CD4-positive, alpha-beta T cell treated with Interleukin-6 for 4 hours (primary cell): Measurements from ENCODE around the gene S100PBP.
"Not testable (repeated sequence)": the region's sequence is repeated elsewhere in the genome, so short reads cannot be mapped to it uniquely, and the experiment has no call there.

Source experiments
- DNase-seq: peaks from one replicate; pipeline ENCODE4 v3.0.0-alpha.2; 2020; ENCODE audit warnings: mixed read lengths

The S100PBP gene

GRCh38 chr1:32786856-32787255 is 30.6 kb upstream of the S100PBP start:
- no peak for DNase-seq

GRCh38 chr1:32789356-32789755 is 28.1 kb upstream of the S100PBP start:
- DNase-seq = not testable (repeated sequence)

- no peak for DNase-seq
Measured at GRCh38 chr1:32791881-32792280, 25.6 kb upstream of the S100PBP start.

- not testable (repeated sequence) for DNase-seq
Measured at GRCh38 chr1:32795763-32796162, 21.7 kb upstream of the S100PBP start.

- no peak for DNase-seq
Measured at GRCh38 chr1:32797456-32797855, 20.0 kb upstream of the S100PBP start.

- no peak for DNase-seq
Measured at GRCh38 chr1:32798191-32798590, 19.3 kb upstream of the S100PBP start.

- DNase-seq = peak; percentile 15
Measured at GRCh38 chr1:32798679-32799416, 18.6 kb upstream of the S100PBP start.

GRCh38 chr1:32801096-32801715 is 16.2 kb upstream of the S100PBP start:
- DNase-seq = peak; percentile 34

GRCh38 chr1:32804460-32804859 is 13.0 kb upstream of the S100PBP start:
- DNase-seq = not testable (repeated sequence)

- no peak for DNase-seq
Measured at GRCh38 chr1:32806290-32806689, 11.2 kb upstream of the S100PBP start.

- DNase-seq = no peak
Measured at GRCh38 chr1:32806910-32807523, 10.4 kb upstream of the S100PBP start.

- DNase-seq = no peak
Measured at GRCh38 chr1:32808580-32808979, 8.9 kb upstream of the S100PBP start.

- DNase-seq = no peak
Measured at GRCh38 chr1:32810358-32810757, 7.1 kb upstream of the S100PBP start.

- DNase-seq = no peak
Measured at GRCh38 chr1:32811265-32811664, 6.2 kb upstream of the S100PBP start.

GRCh38 chr1:32811917-32812316 is 5.5 kb upstream of the S100PBP start:
- DNase-seq = no peak

GRCh38 chr1:32813941-32814739 is 3.3 kb upstream of the S100PBP start:
- DNase-seq = no peak

GRCh38 chr1:32816676-32817158 is 736 bp upstream of the S100PBP start:
- DNase-seq = no peak

- peak; percentile 45 for DNase-seq
Measured at GRCh38 chr1:32817815-32818786, 648 bp downstream of the S100PBP start.

GRCh38 chr1:32818804-32819541 is 1.5 kb downstream of the S100PBP start:
- no peak for DNase-seq

GRCh38 chr1:32825181-32825580 is 7.7 kb downstream of the S100PBP start:
- no peak for DNase-seq

GRCh38 chr1:32828341-32828740 is 10.9 kb downstream of the S100PBP start:
- no peak for DNase-seq
